GM21619 (cell line): ENCODE measurements around the gene CNTN4.

Experiments used
- ATAC-seq: cut with Tn5 transposase; IDR thresholded peaks from one replicate; pipeline ENCODE4 v1.9.1; 2021; ENCODE audit not compliant: unreplicated experiment

The CNTN4 gene

DNA sequence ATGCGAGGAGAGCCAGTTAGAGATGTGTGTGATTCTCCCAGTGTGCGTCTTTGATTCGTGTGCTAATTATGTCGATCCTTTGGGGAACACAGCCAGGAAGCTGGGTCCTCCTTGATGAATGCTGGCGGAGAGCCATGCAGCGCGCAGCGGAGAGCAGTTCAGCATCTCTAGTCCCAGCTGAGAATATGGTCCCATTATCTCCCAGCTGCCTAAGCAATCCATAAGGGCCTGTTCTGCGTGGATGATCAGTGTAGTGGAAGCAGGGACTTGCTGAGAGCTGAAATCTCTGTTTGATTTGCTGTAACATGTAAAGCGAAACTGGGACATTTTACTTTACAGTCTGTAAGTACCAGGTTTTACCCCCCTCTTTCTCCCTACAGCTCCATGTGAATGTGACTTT lies 412.7 kb downstream of the CNTN4 start:
- no peak for ATAC-seq

DNA sequence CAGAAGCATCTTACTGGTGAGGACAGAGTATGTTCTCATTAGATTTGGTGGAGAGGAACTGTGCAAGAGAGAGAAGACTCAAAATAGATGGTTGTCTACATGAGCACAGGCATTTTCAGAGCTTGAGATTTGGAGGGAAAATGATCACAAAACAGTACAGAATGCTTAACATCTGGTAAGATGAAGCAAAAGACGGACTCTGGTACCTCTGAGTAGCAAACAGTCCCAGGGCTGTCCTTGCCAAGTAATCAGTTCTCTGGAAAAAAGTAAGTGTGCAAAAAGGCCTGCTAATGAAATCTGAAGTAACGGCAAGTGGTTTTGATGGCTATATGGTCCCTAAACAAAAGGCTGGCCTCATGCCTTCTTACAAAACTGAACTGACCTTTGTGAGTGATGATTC lies 414.2 kb downstream of the CNTN4 start:
- ATAC-seq: no peak

DNA sequence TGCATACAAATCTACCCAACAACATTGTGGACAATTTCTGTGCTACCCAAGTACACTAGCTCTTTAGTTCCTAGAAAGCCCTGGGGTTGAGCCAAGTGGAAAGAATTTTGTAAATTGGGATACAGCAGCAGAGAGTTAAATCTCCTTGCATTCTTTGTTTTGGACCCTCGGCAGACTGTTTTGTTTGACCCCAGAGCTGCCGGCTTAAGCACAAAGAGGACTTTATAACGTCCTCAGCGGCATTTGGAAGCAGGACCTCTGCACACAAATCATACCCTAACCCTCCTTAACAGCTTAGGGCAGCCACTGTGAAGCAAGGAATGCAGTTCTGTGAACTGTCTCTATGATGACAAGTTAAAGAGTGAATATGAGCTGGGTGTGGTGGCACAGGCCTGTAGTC lies 415.3 kb downstream of the CNTN4 start:
- ATAC-seq: no peak

DNA sequence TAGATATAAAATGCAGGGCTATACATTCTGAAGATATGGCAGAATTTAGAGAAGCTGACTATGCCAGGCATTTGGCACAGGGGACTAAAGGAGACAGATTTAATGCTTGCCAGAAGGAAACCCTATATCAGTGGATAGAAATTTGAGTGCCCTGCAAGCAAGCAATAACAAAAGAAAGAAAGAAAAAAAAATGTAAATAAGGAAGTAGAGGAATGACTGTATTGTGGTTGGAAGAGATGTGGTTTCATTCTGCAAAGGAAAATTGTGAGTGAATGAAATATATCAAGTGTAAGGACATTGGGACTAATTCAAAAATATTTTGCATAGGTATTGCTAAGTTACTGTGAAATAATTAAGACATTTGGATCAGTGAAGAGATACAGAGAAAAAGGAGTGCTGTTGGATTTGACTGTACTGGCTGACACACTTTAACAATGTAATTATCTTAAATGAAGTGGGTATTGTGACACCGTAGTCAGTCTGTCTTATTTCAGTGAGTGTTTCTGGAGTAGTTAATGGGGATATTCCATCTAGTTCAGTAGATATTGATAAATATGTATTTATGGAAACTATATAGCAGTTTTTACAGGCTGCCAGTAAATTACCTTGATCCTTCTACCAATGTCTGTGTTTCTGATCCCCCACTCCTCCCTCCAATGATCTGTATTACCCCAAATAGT lies 418.2 kb downstream of the CNTN4 start:
- ATAC-seq: no peak

- no peak for ATAC-seq
Measured at GRCh38 chr3:2517500-2518172, 419.0 kb downstream of the CNTN4 start.

- ATAC-seq: no peak
Measured at GRCh38 chr3:2523281-2523836, 424.7 kb downstream of the CNTN4 start.

- ATAC-seq: no peak
Measured at GRCh38 chr3:2525968-2526367, 427.3 kb downstream of the CNTN4 start.

GRCh38 chr3:2526926-2527325 lies 428.3 kb downstream of the CNTN4 start:
- ATAC-seq: no peak

- peak; percentile 62 for ATAC-seq
Measured at GRCh38 chr3:2527328-2527727, 428.7 kb downstream of the CNTN4 start.

- ATAC-seq: peak; percentile 50
Measured at GRCh38 chr3:2534767-2535166, 436.1 kb downstream of the CNTN4 start.

DNA sequence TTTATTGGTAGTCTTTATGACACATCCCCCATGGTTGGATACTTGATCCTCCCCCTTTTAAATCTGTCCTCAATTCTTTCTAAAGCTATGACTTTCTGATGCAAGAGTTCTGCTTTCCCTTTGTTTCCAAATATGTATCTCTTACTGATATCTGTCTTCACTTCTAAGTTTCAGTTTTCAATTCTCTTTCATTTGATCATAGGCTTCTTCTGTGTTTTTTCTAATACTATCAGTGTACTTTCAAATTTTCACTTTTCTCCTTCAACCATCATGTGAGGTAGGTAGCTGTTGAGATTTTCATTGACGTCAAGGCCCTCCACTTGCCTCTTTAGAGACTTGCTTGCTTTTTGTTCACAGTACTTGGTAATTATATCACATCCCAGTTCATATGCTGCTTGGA lies 436.5 kb downstream of the CNTN4 start:
- ATAC-seq: no peak

GRCh38 chr3:2536575-2536974 lies 437.9 kb downstream of the CNTN4 start:
- ATAC-seq: no peak

DNA sequence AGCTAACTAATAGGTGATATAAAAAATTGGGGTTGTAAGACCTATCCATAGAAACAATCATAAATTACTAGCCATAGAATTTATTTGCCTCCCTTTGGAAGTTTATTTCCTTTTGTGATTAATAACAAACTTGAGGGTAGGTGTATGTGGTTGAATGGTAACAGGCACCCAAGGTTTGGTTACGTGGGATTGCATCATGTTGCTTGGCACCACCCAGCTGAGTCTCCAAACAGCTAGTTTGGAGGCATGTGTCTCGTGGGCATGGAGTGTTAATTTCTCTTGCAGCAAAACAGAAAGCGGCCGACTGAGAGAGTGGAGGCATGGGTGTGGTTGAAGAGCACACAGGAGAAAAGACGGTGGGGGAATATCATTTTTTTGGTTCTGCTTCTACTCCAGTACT lies 441.4 kb downstream of the CNTN4 start:
- no peak for ATAC-seq

- ATAC-seq: no peak
Measured at GRCh38 chr3:2543247-2543646, 444.6 kb downstream of the CNTN4 start.

DNA sequence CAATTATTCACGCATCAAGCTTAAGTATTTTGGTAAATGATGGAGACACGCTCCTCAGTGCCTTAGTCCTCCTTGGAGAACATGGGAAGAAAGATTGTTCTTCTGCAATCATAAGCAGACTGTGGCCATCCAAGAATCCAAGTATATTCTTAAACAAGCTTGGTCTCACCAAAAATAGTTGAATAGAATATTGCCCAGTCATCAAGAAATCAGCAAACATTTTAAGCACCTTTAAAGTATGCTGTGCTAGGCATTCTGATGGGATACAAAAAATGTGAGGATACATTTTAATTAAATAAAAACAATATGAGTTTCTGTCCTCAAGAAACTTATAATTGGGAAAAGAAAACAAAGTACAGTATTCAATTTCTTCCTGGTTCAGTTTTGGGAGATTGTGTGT lies 445.5 kb downstream of the CNTN4 start:
- no peak for ATAC-seq

- ATAC-seq: no peak
Measured at GRCh38 chr3:2544718-2545117, 446.1 kb downstream of the CNTN4 start.

GRCh38 chr3:2547049-2547448 lies 448.4 kb downstream of the CNTN4 start:
- no peak for ATAC-seq

DNA sequence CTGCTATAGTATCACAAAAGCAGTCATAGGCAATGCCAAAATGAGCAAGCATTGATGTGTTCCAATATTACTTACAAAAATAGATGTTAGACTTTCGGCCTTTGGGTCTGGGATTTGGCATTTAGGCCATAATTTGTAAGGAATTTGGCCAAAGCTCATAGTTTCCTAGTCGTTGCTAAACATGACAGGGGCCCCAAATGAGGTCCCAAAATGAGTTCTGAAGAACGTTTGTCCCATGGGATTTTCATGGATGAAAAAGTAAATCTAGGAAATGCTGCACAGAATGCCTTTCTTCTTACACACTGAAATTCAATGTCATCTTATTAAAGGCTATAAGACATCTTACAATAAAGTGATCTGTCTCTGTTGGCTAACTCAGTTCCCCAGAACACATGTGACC lies 456.0 kb downstream of the CNTN4 start:
- ATAC-seq: no peak

DNA sequence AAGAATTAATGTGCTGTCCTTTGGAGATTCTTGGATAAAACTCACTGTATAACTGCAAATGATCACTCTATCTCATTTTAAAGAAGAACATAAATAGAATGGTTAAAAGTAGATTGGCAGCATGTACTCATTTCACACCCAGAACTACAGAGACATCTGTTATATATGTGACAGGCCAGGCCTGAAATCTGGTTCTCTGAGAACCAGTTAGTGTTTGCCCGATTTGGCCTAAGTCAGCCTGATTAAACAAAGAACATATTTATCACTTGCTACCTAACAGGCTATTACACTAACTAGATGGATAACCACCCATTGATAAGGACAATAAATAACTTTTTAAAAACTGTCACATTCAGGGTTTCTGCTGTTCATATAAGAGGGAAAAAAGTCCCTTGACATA lies 460.1 kb downstream of the CNTN4 start:
- no peak for ATAC-seq

DNA sequence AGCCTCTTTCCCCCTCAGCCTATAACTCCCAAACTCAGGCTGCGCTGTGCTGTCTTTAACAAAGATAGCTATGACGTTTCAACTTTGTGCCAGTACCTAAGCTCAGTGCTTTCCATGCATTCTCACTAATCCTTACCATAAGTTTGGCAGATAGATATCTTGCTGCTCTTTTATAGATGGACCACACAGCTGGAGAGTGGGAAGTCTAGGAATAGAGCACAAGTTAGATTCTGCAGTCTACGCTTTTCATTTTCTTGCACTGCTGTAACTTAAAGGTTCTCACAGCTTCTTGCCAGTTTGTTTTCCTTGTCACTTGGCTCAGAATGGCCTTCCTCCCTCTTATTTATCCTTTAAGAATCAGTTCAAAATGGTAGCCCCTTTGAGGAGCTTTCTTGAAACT lies 468.8 kb downstream of the CNTN4 start:
- no peak for ATAC-seq

DNA sequence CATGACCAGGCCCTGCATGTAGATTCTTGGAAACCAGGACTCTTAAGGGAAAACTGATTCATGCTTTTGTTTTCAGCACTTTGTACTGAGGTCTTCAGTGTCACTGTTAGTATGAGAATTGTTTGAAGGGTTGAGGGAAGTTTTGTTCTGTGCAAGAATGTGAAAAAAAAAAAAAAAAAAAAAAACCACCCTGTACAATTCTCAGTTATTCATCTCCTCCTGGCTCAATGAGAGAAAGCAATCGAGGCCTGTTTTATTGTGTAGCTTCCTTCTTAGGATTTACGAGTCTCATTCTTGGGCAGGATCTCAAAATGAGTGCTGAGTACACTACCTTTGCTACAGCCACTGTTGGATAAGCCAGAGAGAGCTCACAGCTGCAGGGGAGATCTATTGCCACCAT lies 469.5 kb downstream of the CNTN4 start:
- ATAC-seq: no peak

DNA sequence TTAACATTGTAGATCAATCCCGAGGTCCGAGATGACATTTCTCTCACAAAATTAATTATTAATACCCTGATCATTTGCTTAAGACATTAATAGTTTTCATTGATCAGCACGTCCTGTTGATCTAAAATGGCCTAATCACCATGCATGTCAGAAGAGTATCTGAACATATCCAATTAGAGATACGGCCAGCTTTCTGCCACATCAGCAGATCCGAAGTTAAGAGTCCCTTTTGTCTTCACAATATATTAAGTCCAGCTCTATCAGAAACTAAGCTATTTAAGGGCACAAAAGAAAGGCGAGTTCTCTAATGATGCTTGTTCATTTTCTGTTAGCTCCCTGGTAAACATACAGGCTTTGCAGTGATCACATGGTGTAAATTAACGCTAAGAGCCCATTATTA lies 470.3 kb downstream of the CNTN4 start:
- no peak for ATAC-seq

DNA sequence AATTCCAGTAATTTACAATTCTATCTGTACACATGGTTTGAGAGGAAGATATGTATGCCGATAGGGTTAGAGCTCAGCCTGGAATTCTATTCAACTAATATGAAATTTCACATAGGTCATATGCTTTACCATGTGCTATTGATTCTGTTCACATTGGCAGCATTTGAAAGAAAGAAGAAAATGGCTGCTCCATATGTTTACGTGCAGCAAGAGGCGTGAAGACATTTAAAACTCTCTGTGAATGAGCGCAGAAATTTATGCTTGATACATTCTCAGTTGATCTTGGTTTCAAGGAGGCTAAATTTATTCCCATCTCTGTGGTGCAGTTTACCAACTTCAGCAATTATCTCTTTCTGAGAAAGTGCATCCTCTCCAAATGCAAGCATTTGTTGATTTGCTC lies 478.9 kb downstream of the CNTN4 start:
- ATAC-seq: no peak
